Kidney (tissue), 14 donors: Measurements from ENCODE around the gene RYR2. TPM values are rescaled to one million over a fixed set of nuclear protein-coding genes. Genes with fewer than 3 reads are reported as not detected.

Experiments used
- DNase-seq, 5 donors: peaks; one replicate each; pipeline ENCODE4 v3.0.0-alpha.2; 2013 to 2020
- FAIRE-seq: peaks from 2 replicates; lab custom pipeline; 2012; peaks lifted over from hg19 to GRCh38; lab: Jason Lieb, UNC
- H3K27ac ChIP-seq, 2 donors: one replicate each; pipeline ENCODE4 v1.7.0; 2013; ENCODE audit warnings: low read depth in 2 of 2, low read length in 2 of 2, inconsistent platforms in 1 of 2
- H3K27me3 ChIP-seq: one replicate; pipeline ENCODE4 v1.7.1; 2013; ENCODE audit warnings: low read length, inconsistent platforms; ENCODE audit not compliant: control insufficient read depth, insufficient read depth
- H3K36me3 ChIP-seq, 3 donors: one replicate each; pipeline versions ENCODE4 v1.7.0 to v1.7.1; 2013; ENCODE audit warnings: low read length in 3 of 3, control low read depth in 1 of 3, inconsistent platforms in 1 of 3; ENCODE audit not compliant: insufficient read depth in 3 of 3, control insufficient read depth in 2 of 3
- H3K4me1 ChIP-seq, 3 donors: one replicate each; pipeline versions ENCODE4 v1.7.0 to v1.7.1; 2013; ENCODE audit warnings: low read length in 3 of 3, inconsistent platforms in 1 of 3, low read depth in 1 of 3; ENCODE audit not compliant: control insufficient read depth in 2 of 3, insufficient read depth in 2 of 3
- H3K4me3 ChIP-seq, 3 donors: one replicate each; pipeline versions ENCODE4 v1.7.0 to v1.8.1; 2013; ENCODE audit warnings: low read length in 3 of 3, control low read depth in 1 of 3, inconsistent platforms in 1 of 3
- H3K9ac ChIP-seq, 3 donors: one replicate each; pipeline versions ENCODE4 v1.7.0 to v1.7.1; 2013; ENCODE audit warnings: low read length in 3 of 3, control low read depth in 1 of 3, inconsistent platforms in 1 of 3
- H3K9me3 ChIP-seq, 3 donors: one replicate each; pipeline versions ENCODE4 v1.7.0 to v1.7.1; 2013; ENCODE audit warnings: low read length in 3 of 3, control low read depth in 1 of 3, inconsistent platforms in 1 of 3; ENCODE audit not compliant: control insufficient read depth in 2 of 3, insufficient read depth in 1 of 3
- intact Hi-C: fragments of 100-400 bp; cut with DNase I; formaldehyde crosslinking; loops from one replicate; pipeline ENCODE4 v1.11.1; 2022
- polyA plus RNA-seq: library from polyadenylated mRNA; stranded (reverse); fragments of 350-450 nt; fragmentation: Illumina TruSeq; extraction: RNeasy Lipid Tissue Mini Kit (QIAGEN cat#74804); gene quantifications from one replicate; pipeline ENCODE4 v1.2.3, GENCODE V29; 2014; ENCODE audit warnings: low read depth, low replicate concordance; ENCODE audit not compliant: insufficient read depth
- total RNA-seq: library from RNA; stranded (reverse); fragmentation: NEBNext Ultra II Directional; extraction: Animal tissue kit (Norgen Biotek cat#: 25700); gene quantifications from one replicate; pipeline ENCODE4 v1.2.1, GENCODE V29; 2021
- TF ChIP-seq, protein P1 (sequence below): IDR thresholded peaks from 3 replicates; pipeline ENCODE4 v1.5.1; 2012; ENCODE audit warnings: mild to moderate bottlenecking, moderate library complexity, borderline replicate concordance; ENCODE audit not compliant: insufficient read depth; ENCODE audit errors: extremely low read depth
- donor health status: control.
- donor health status: control.
- donor health status: control.
- donor health status: control.
- donor health status: control.
- donor health status: DM: yes; HTN: yes; CAD: no.
- donor health status: Normal renal cell carcinoma (clear cell type).

RYR2 gene
- total and polyA plus RNA-seq, 2 donors from 2014 or later, result 0.28 to 0.60 TPM

DNA sequence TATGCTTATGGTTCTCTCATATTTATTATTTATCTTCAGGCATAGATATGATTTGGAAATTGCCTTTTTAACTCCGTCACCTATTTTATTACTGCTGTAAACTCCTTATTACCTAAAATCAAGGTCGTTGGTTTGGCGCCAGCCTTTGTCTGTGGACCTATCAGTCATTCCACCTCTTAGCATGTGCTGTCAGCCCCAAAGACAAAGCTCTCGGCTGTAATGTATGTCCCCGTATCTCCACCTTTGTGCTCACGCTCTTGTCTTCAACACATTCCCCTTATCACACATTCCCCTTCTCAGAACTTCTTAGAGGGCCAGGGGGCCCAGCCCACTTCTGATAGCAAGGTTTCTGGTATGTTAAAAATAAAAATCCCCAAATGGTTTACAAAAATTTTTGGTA, 342.2 kb downstream of the RYR2 start:
- H3K27me3 ChIP-seq, result no peaks in the 10 kb centered on the region

DNA sequence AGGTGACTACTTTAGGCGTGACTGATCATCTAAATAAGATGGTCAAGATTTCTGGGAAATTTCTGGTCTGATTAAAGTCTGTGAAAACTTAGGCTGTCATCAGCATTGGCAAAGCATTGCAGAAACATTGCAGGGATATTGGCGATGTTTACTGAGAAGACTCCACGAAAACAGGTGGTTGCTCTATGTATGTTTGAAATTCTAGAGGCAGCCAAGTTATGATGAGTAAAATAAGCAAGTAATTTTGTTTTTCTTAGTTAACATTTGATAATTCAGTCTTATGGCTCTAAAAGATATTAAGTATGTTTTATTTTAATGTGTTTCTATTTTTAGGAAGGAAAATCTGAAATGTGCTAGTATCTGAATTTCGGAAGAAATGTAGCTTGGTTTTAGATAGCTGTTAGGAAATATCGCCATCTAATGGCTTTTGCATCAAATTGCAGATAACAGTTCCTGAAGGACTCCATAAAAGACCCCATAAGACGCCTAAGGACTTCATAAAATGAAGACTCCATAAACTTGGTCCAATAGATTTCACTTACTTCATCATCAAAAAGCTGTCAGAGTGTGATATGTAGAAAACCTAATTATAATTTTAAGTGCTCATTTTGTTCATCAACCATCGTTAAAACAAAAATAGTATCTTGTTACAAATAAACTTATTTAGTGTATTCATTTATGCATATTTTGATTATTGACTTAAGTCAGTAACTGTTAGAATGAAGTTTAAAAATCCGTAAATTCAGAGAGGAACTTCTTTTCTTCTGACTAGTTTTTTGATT, 344.6 kb downstream of the RYR2 start:
- H3K27me3 ChIP-seq, result no peaks in the 10 kb centered on the region
- H3K9ac ChIP-seq, result no peak overlapping the region
- no peak overlapping the region for H3K27ac ChIP-seq
- no peaks in the 10 kb centered on the region for H3K9me3 ChIP-seq
- no peaks in the 10 kb centered on the region for H3K36me3 ChIP-seq
- DNase-seq (peak in 2 of 5 donors; percentile 13 to 43), FAIRE-seq (peak; percentile 86)
- TF ChIP-seq, protein P1, sequence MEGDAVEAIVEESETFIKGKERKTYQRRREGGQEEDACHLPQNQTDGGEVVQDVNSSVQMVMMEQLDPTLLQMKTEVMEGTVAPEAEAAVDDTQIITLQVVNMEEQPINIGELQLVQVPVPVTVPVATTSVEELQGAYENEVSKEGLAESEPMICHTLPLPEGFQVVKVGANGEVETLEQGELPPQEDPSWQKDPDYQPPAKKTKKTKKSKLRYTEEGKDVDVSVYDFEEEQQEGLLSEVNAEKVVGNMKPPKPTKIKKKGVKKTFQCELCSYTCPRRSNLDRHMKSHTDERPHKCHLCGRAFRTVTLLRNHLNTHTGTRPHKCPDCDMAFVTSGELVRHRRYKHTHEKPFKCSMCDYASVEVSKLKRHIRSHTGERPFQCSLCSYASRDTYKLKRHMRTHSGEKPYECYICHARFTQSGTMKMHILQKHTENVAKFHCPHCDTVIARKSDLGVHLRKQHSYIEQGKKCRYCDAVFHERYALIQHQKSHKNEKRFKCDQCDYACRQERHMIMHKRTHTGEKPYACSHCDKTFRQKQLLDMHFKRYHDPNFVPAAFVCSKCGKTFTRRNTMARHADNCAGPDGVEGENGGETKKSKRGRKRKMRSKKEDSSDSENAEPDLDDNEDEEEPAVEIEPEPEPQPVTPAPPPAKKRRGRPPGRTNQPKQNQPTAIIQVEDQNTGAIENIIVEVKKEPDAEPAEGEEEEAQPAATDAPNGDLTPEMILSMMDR, result peak; percentile 36
- H3K4me1 ChIP-seq, result no peaks in the 10 kb centered on the region
- intact Hi-C loops, result no loop called here
- H3K4me3 ChIP-seq, result no peak overlapping the region

More for the DNA sequence above, 342.2 kb downstream of the RYR2 start:
- Histone ChIP-seq H3K36me3 (no peaks in the 10 kb centered on the region), H3K27ac (no peak overlapping the region), H3K9me3 (no peaks in the 10 kb centered on the region), H3K4me1 (no peaks in the 10 kb centered on the region), H3K4me3 (no peak overlapping the region), H3K9ac (no peak overlapping the region)
- DNase-seq, result no peak
- TF ChIP-seq, protein P1, result no peak
- FAIRE-seq, result no peak
- intact Hi-C loops, result no loop called here

DNA sequence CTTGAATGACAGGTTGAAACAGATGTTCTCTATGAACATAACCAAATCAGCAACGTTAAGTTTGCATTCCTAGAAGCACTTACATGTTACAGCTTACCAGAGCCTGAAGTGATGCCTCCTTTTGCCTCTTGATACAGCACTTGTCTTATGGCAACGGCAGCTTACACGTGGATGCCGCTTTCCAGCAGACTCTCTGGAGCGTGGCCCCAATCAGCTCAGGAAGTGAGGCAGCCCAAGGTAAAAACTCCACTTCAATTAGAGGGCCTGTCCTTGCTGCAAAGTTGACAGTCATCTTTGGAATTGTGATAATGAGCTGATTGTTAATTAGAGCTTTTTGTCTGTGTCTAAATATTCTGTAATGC, 345.1 kb downstream of the RYR2 start:
- H3K4me1 ChIP-seq, result no peaks in the 10 kb centered on the region
- no peak overlapping the region for H3K27ac ChIP-seq
- H3K9ac ChIP-seq, result no peak overlapping the region
- no peaks in the 10 kb centered on the region for H3K27me3 ChIP-seq
- no peaks in the 10 kb centered on the region for H3K36me3 ChIP-seq
- intact Hi-C loops, result no loop called here
- TF ChIP-seq, protein P1, result no peak
- FAIRE-seq (no peak), DNase-seq (no peak)
- H3K9me3 ChIP-seq, result no peaks in the 10 kb centered on the region
- H3K4me3 ChIP-seq, result no peak overlapping the region
